OCI-LY3 (cell line): ENCODE data around the gene RPS6KA2.

Experiments used
- CTCF ChIP-seq: fragments of 200-600, 300-600 bp; sonication (generic); IDR thresholded peaks from 2 replicates; pipeline ENCODE4 v1.5.1; 2014; ENCODE audit warnings: antibody characterized with exemption, low read length, low read depth
- EZH2phosphoT487 ChIP-seq: fragments of 200-600 bp; shearing (Covaris generic); IDR thresholded peaks from 2 replicates; pipeline ENCODE4 v1.6.1; 2018; ENCODE audit warnings: antibody characterized with exemption, mixed run types, low read depth

- TF ChIP-seq CTCF (no peak), EZH2phosphoT487 (no peak)
Measured at GRCh38 chr6:166485651-166486535, 141.2 kb downstream of the RPS6KA2 start.
